Neutrophil (primary cell): ENCODE results near the gene CPLX1.

ENCODE experiments used
- H3K27ac ChIP-seq: fragments of 200-600 bp; sonication (generic); 2 replicates; pipeline ENCODE4 v1.5.1; 2016; ENCODE audit warnings: mild to moderate bottlenecking, moderate library complexity
- H3K27me3 ChIP-seq: fragments of 200-600 bp; sonication (generic); 2 replicates; pipeline ENCODE4 v1.6.0; 2016; ENCODE audit warnings: mild to moderate bottlenecking
- H3K36me3 ChIP-seq: fragments of 200-600 bp; sonication (generic); 2 replicates; pipeline ENCODE4 v1.5.1; 2017
- H3K4me1 ChIP-seq, 2 experiments: fragments of 200-600 bp in 1 of 2; sonication (generic) in 1 of 2; 1 replicate in 1 of 2; 2 replicates in 1 of 2; pipeline versions ENCODE4 v1.5.1 to v1.6.1; 2013 to 2016; ENCODE audit warnings: low read depth in 1 of 2, low read length in 1 of 2, mild to moderate bottlenecking in 1 of 2, moderate library complexity in 1 of 2; ENCODE audit not compliant: control insufficient read depth in 1 of 2, insufficient read depth in 1 of 2
- H3K4me3 ChIP-seq, 2 experiments: fragments of 200-600 bp in 1 of 2; sonication (generic) in 1 of 2; 1 replicate in 1 of 2; 2 replicates in 1 of 2; pipeline ENCODE4 v1.5.1; 2013 to 2016; ENCODE audit warnings: low read depth in 1 of 2, low read length in 1 of 2, mild to moderate bottlenecking in 1 of 2, moderate library complexity in 1 of 2
- H3K9me3 ChIP-seq: fragments of 200-600 bp; sonication (generic); 2 replicates; pipeline ENCODE4 v1.5.1; 2016
- TF ChIP-seq, protein P1 (sequence below): fragments of 200-600 bp; sonication (generic); IDR thresholded peaks from 2 replicates; pipeline ENCODE4 v1.5.1; 2016; ENCODE audit warnings: antibody characterized with exemption

The CPLX1 gene

DNA sequence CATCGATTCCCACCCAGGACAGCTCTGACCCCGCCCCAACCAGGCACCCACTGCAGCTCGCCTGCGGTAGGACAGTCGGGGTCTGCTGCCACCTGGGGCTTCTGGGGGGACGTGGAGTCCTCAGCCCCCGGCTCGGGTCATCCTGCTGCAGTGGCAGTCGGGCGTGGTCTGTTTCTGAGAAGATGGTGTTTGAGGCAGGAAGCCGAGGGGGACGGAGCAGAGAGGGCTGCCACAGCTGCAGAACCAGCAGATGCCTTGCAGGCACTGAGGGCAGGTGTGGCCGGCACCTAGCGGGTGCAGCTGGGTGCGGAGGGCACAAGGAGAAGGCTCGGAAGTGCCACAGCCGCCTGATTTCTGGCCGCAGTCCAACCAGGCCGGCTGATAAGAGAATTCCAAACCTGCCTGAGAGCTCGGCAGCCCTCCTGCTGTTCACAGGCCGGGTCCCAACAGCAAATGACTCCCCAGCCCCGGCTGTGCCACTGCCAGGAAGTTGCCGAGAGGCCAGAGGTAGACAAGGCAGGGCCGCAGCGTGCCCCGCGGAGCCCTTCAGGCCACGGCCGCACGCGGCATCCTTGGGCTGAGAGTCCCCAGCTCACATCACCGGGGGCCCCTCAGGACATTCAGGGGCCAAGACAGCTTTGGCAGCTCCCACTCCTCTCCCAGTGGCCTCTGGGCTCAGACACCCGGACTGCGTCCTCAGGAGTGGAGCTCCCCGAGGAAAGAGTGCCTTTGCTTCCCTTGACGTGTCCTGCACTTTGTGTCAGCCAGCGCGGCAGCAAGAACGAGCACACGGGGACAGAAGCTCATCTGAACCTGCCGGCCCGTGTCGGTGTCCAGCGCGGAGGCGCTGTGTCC, 9.4 kb upstream of the CPLX1 start:
- TF ChIP-seq, protein P1, sequence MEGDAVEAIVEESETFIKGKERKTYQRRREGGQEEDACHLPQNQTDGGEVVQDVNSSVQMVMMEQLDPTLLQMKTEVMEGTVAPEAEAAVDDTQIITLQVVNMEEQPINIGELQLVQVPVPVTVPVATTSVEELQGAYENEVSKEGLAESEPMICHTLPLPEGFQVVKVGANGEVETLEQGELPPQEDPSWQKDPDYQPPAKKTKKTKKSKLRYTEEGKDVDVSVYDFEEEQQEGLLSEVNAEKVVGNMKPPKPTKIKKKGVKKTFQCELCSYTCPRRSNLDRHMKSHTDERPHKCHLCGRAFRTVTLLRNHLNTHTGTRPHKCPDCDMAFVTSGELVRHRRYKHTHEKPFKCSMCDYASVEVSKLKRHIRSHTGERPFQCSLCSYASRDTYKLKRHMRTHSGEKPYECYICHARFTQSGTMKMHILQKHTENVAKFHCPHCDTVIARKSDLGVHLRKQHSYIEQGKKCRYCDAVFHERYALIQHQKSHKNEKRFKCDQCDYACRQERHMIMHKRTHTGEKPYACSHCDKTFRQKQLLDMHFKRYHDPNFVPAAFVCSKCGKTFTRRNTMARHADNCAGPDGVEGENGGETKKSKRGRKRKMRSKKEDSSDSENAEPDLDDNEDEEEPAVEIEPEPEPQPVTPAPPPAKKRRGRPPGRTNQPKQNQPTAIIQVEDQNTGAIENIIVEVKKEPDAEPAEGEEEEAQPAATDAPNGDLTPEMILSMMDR = no peak
- peaks cover 12% of the 10 kb centered on the region for H3K27me3 ChIP-seq
- H3K9me3 ChIP-seq = no peaks in the 10 kb centered on the region

DNA sequence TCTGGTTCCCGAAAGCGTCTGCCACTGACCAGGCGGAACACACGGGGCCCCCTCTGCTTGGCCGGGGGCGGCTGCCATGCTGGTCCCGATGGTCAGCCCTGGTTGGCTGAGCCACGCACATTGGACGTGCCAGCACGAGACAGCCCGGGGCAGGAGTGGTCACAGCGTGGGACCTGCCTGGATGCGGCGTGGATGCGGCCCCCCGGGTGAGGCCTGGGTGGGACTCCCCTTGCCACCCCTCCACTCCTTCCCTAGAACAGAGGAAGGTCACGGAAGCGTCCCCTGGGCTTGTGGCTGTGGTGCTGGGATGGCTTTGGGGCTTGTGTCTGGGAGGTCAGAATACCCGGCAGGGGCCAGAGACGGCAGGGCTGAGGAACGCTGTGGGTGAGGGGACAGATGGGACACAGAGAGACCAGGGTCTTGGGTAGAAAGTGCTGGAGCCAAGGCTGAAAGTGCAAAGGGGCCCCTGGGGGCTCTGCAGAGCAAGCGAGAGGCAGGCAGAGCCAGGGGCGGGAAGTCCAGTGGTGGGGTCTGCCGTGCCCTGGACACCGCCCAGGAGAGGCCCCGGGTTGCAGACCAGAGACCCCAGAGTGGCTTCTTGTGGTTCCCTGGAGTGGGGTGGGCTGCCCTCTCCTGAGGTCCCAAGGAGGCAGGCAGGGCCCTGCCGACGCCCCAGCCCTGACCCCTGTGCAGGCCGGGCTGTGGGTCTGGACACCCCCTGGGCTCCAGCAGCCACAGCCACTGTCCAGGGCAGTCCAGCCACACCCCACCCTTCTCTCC, 8.6 kb upstream of the CPLX1 start:
- Histone ChIP-seq H3K27ac (no peak overlapping the region), H3K4me1 (no peaks in the 10 kb centered on the region), H3K9me3 (no peaks in the 10 kb centered on the region), H3K27me3 (peaks cover 20% of the 10 kb centered on the region), H3K36me3 (no peaks in the 10 kb centered on the region), H3K4me3 (no peak overlapping the region)
- TF ChIP-seq, protein P1 = no peak

More for the DNA sequence above, 9.4 kb upstream of the CPLX1 start:
- H3K4me3 ChIP-seq = no peak overlapping the region
- H3K27ac ChIP-seq = no peak overlapping the region
- no peaks in the 10 kb centered on the region for H3K4me1 ChIP-seq
- no peaks in the 10 kb centered on the region for H3K36me3 ChIP-seq

DNA sequence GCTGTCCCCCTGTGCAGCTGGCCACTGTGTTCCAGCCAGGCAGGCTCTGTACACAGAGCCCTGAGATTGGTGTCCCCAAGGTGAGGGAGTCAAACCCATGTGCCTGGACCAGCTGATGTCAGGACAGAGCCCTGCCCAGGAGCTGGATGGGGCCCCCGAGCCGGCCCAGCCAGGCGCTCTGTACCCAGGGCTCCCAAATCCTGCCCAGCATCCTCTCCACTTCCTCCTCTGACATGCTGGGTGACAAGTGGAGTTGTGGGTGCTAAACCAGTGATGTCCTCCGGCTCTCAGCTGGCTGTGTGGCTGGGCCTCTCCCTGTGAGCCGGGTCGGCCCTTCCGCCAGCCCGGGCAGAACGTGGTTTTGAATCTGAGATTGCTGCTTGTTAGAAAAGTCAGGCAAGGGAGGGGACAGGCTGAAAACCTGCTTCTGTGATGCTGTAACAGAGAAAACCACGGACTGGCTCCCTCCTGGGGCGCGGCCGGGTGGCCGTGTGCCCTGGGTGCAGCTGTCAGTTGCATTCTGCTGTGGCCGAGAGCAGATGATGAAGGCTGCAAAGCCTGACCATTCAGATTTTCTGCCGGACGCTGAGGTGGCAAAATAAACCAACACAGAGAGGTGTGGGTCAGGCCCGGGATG, 7.9 kb upstream of the CPLX1 start:
- no peaks in the 10 kb centered on the region for H3K4me1 ChIP-seq
- H3K27me3 ChIP-seq = peaks cover 27% of the 10 kb centered on the region
- no peak overlapping the region for H3K4me3 ChIP-seq
- no peaks in the 10 kb centered on the region for H3K36me3 ChIP-seq
- H3K27ac ChIP-seq = no peak overlapping the region
- TF ChIP-seq, protein P1 = no peak
- no peaks in the 10 kb centered on the region for H3K9me3 ChIP-seq

DNA sequence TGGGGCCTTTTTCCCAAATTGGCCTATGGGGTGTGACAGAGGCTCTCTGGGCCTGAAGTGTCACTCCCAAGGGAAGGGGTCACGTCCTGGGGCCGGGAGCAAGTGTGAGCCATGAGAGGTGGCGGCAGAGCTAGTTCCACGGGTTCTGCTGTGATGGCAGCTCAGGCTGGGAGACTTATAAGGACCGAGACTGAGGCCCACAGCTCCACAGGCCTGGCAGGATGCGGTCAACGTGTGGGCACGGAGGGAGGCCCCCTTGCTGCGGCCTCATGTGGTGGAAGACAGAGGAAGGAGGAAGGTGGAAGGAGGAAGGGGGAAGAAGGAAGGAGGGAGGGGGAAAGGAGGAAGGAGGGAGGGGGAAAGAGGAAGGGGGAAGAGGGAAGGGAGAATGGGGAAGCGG, 7.2 kb upstream of the CPLX1 start:
- Histone ChIP-seq H3K36me3 (no peaks in the 10 kb centered on the region), H3K27ac (no peak overlapping the region), H3K4me1 (no peaks in the 10 kb centered on the region), H3K27me3 (peaks cover 34% of the 10 kb centered on the region), H3K4me3 (no peak overlapping the region), H3K9me3 (no peaks in the 10 kb centered on the region)
- TF ChIP-seq, protein P1 = no peak

DNA sequence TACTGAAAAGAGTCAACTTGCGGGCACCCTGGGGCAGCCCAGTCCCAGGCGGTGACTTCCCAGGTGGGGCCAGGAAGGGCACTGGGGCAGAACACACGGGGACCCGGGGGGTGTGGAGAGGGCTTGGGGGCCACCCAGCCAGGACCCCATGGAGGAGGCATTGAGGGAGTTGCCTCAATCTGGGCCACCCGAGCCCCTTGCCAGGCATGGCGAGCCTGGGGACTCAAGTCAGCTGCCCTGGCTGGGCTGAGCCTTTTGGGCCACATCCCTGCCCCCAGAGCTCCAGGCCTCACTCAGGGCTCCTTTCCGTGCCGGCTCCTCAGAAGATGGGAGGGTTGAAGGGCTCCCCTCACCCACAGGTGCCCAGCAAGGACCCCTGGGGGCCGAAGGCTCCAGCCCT, 6.6 kb upstream of the CPLX1 start:
- TF ChIP-seq, protein P1 = no peak
- no peaks in the 10 kb centered on the region for H3K9me3 ChIP-seq
- H3K27me3 ChIP-seq = peaks cover 40% of the 10 kb centered on the region
- H3K4me1 ChIP-seq = no peaks in the 10 kb centered on the region
- H3K36me3 ChIP-seq = no peaks in the 10 kb centered on the region
- no peak overlapping the region for H3K27ac ChIP-seq
- H3K4me3 ChIP-seq = no peak overlapping the region
